GM12865 (cell line): Measurements from ENCODE around the gene MRC1.

Experiments used
- DNase-seq: peaks from one replicate; pipeline ENCODE4 v3.0.0; 2010; ENCODE audit warnings: low read depth
- H3K4me3 ChIP-seq: 2 replicates; pipeline ENCODE4 v1.5.1; 2011; ENCODE audit warnings: mild to moderate bottlenecking, low read depth, low read length, control low read depth
- CTCF ChIP-seq: IDR thresholded peaks from 2 replicates; pipeline ENCODE4 v1.5.1; 2011; ENCODE audit warnings: low read length, control low read depth, low read depth, inconsistent platforms; ENCODE audit not compliant: insufficient read depth; ENCODE audit errors: missing control alignments

Gene MRC1

GRCh38 chr10:17850501-17850900 lies 41.4 kb downstream of the MRC1 start:
- TF ChIP-seq CTCF, result no peak
- no peak overlapping the region for H3K4me3 ChIP-seq
- no peak for DNase-seq

GRCh38 chr10:17851611-17852010 lies 42.5 kb downstream of the MRC1 start:
- TF ChIP-seq CTCF, result no peak
- DNase-seq, result no peak
- H3K4me3 ChIP-seq, result no peak overlapping the region

DNA sequence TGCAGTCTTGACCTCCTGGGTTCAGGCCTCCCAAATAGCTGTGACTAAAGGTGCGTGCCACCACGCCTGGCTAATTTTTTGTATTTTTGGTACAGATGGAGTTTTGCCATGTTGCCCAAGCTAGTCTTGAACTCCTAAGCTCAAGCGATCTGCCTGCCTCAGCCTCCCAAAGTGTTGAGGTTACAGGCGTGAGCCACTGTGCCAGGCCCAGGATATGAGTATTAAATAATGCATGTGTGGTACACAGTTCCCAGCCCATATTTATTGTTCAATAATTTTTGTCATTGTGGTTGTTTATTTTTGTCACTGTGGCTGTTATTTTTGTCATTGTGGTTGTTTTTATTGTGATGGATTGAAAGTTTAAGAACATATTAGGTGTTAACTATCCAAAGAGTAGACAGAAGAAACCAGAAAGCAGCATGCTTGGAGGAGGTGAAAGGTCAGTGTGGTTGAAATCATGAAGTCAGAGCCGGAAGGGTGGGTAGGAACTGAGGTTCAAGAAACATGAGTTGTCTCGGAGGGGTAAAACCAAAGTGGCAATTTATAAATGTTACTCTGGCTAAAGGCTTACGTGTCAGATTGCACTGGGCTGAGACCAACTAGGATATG lies 45.0 kb downstream of the MRC1 start:
- DNase-seq, result peak; percentile 61
- no peak for TF ChIP-seq CTCF
- no peak overlapping the region for H3K4me3 ChIP-seq

- no peak for DNase-seq
- TF ChIP-seq CTCF, result no peak
- H3K4me3 ChIP-seq, result no peak overlapping the region
Measured at GRCh38 chr10:17857040-17857439, 47.9 kb downstream of the MRC1 start.

GRCh38 chr10:17859492-17860156 lies 50.5 kb downstream of the MRC1 start:
- DNase-seq, result peak; percentile 29
- no peak overlapping the region for H3K4me3 ChIP-seq
- no peak for TF ChIP-seq CTCF

- TF ChIP-seq CTCF, result no peak
- H3K4me3 ChIP-seq, result no peak overlapping the region
- DNase-seq, result no peak
Measured at GRCh38 chr10:17861760-17862159, 52.6 kb downstream of the MRC1 start.

- DNase-seq, result no peak
- TF ChIP-seq CTCF, result no peak
- no peak overlapping the region for H3K4me3 ChIP-seq
Measured at GRCh38 chr10:17865351-17865750, 56.2 kb downstream of the MRC1 start.
